ENCODE measurements around the gene KIRREL3.

Gene KIRREL3

DNA sequence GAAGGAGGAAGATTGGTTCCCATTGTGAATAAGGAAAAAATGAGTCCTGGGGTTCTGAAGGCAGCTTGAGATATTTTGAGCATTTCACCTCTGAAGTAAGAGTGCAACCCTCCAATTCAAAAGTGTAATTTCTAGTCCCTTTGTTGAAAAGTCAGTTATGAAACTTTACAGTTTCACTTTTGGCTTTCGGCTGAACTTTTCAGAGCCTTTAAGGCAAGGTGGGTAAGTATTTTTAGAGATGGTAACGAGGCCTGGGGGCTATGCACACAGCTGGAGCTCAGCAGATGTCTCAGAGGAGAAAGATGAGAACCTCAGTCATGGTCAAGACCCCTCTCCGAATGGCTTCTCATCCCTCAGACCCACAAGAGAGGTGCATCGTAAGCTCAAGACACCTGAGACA, 267.6 kb downstream of the KIRREL3 start:
- no peak for DNase-seq

DNA sequence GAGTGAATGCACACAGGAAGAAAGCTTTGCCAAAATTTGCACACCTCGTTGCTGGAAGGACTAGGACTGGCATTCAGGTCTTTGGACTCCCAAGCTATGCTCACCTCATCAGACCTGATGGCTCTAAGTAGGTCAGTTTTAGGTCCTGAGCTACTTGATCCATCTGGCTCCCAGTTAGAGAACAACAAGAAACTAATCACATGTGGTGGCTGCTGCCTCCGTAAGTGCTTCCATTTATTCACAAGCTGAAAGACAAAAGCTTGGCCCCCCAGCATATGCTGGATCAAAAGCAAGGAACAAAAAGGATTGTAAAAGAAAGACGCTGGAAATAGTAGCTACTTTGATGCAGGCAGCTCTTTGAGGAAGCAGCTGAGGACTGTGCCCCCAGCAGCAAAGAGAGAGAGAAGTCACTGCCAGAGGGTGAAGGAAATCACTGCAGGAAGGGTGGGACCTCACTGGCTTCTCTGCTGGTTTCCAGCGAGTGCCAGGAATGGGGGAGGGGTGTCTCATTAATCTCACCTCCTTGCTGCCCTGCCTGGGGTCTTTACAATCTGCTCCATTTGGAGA, 268.9 kb downstream of the KIRREL3 start:
- no peak for DNase-seq

- no peak for DNase-seq
Observed at GRCh38 chr11:126727381-126727780, 273.2 kb downstream of the KIRREL3 start.

GRCh38 chr11:126725521-126725920, 275.0 kb downstream of the KIRREL3 start:
- DNase-seq, result no peak

GRCh38 chr11:126725043-126725442, 275.5 kb downstream of the KIRREL3 start:
- no peak for DNase-seq

GRCh38 chr11:126723665-126724045, 276.9 kb downstream of the KIRREL3 start:
- DNase-seq, result no peak

- DNase-seq, result no peak
Observed at GRCh38 chr11:126722956-126723664, 277.5 kb downstream of the KIRREL3 start.

DNA sequence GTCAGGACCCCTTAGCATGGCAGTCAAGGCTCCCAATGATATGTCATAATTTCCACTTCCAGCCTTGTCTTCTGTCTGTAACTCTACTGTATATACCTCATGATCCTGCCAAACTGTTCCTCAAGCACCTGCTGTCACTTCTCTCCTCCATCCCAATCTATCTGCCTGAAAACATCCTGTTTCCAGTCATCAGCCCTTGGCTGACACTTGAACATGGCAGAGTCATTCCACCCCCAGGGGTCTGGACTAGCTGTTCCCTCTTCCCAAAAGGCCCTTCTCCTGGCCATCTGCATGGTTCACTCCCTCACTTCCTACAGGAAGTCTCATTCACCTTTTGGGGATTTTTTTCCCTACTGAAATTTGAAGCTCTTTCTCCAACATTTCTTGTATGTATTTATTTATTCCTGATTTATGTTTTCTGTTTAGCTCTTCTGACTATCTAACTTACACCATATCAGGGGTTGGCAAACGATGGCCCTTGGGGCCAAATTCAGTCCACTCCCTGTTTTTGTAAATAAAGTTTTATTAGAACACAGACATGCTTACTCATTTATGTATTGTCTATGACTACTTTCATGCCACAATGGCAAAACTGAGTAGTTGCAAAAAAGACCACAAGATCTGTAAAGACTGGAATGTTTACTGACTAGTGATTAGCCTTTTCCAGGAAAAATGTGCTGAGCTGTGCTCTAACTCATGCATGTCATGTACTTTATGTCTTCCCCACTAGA, 278.4 kb downstream of the KIRREL3 start:
- no peak for DNase-seq

- no peak for DNase-seq
Observed at GRCh38 chr11:126720539-126721235, 279.9 kb downstream of the KIRREL3 start.

GRCh38 chr11:126719740-126720139, 280.8 kb downstream of the KIRREL3 start:
- DNase-seq, result no peak

DNA sequence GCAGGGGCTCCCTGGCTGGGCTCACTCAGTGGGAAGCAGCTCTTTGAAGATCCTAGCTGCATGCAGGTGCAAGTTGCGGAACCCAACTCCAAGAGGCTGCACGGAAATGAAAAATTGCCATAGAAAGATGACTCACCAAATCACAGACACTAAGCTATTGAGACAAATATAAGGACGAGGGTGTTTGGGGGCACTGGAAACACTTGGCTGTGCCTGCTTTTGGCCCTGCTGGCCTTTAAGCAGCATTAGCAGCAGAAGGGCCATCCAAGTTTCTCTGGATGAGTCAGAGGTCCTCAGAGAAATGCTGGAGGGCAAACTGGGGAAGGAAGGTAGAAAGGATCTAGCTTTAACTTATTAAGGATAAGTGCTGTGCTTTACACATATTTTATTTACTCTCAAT, 282.3 kb downstream of the KIRREL3 start:
- DNase-seq, result no peak

GRCh38 chr11:126716456-126717083, 284.0 kb downstream of the KIRREL3 start:
- no peak for DNase-seq

GRCh38 chr11:126713806-126714205, 286.8 kb downstream of the KIRREL3 start:
- no peak for DNase-seq

- DNase-seq, result no peak
Observed at GRCh38 chr11:126711977-126712625, 288.5 kb downstream of the KIRREL3 start.

DNA sequence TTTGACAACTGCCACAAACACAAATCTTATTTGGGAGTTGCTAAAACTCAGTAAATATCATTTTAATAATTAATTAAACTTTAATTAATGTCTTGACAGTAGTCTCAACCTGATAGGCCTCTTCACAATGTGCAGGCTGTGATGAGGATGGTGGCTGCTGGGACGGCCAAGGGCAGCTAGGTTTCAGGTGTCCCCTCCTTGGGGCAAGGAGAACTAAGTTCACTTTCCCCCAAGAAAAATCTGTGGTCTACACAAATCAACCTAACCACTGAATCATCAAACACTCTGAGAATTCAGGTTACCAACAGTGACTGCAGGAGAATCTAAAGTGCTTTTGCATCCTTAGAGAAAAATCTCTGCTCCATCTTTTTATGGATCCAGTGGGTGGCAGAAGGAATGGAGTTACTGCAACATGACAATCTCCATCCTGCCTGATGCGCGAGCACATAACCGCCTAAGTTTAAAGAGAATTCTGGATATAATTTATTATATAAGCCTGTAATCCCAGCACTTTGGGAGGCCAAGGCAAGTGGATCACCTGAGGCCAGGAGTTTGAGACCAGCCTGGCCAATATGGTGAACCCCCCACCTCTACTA, 289.7 kb downstream of the KIRREL3 start:
- DNase-seq, result no peak

DNA sequence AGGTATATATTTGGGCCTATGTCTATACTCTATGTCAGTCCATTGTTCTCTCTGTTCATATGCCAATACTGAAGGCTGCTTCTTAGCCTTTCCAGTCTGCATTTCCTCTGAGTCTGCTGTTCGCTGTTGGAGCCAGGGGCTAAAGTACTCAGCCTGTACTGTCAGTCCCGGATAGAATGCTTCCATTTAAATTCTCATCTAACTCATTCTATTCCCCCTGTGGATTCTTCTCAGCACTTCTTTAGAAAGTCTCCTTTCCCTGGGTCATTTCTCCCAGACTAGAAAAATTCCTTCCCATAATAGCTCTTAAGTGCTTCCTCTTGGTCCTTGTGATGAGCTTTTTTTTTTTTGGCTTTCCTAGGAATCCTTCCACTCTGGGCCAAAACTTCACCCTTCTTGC, 293.1 kb downstream of the KIRREL3 start:
- no peak for DNase-seq

GRCh38 chr11:126704096-126704495, 296.5 kb downstream of the KIRREL3 start:
- no peak for DNase-seq

DNA sequence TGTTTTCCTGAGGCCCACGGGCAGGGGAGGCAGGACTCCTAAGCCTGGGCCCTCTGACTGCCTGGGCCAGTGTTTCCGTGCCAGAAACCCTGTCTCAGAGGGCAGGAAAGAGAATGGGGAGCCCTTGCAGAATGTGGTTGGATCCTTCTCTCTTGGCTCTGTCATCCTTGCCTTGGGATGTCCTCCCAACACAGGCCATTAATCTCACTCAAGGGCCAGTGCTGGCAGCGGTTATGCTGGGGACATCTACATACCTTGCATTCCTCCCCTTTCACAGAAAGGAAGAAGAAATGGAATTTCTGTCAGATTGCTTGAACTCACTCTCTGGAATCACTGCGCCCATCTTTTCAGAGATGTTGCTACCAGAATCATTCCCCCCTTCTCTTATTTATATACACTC, 296.9 kb downstream of the KIRREL3 start:
- no peak for DNase-seq

DNA sequence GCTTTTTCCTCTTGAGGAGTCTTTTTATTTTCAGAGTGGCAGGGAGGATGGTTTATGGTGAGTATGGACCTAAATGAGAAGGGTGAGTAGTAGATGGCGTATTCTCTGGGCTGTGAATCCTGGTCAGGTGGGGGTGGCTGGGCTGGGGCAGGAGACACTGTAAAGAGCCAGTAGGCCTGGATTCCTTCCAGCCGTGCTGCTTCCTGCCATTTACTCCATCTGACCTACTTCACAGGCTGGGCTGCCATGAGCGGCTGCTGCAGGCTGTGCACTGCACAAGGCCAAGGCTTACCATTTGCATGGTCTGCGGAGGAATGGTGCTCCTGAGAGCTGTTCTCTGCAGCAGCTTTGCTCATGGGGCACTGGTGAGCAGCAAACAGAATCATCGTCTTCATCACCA, 297.6 kb downstream of the KIRREL3 start:
- no peak for DNase-seq

GRCh38 chr11:126702165-126702720, 298.3 kb downstream of the KIRREL3 start:
- DNase-seq, result no peak

DNA sequence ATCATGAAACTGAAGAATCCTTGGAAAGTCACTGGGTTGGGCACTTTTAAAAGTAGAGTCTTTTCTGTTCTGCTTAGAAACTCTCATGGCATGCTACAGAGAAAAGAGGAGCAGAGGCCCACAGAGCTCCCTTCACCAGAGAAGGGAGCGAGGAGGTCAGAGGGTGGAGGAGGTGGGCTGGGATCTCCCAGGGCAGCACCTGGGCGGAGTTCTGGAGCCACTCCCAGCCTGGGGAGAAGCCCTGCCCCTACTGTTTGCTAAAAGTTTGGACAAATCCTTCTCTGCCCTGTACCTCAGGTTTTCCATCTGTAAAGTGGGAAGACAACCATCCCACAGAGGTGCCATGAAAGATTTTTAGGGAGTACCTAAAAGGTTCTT, 299.1 kb downstream of the KIRREL3 start:
- DNase-seq, result no peak

All from NCI-H524 treated with DMSO at 0.1 percent for 48 hours (cell line).